ENCODE measurements around the gene MAP7D2.
"Not testable (repeated sequence)": the region's sequence is repeated elsewhere in the genome, so short reads cannot be mapped to it uniquely, and the experiment has no call there.

The MAP7D2 gene

DNA sequence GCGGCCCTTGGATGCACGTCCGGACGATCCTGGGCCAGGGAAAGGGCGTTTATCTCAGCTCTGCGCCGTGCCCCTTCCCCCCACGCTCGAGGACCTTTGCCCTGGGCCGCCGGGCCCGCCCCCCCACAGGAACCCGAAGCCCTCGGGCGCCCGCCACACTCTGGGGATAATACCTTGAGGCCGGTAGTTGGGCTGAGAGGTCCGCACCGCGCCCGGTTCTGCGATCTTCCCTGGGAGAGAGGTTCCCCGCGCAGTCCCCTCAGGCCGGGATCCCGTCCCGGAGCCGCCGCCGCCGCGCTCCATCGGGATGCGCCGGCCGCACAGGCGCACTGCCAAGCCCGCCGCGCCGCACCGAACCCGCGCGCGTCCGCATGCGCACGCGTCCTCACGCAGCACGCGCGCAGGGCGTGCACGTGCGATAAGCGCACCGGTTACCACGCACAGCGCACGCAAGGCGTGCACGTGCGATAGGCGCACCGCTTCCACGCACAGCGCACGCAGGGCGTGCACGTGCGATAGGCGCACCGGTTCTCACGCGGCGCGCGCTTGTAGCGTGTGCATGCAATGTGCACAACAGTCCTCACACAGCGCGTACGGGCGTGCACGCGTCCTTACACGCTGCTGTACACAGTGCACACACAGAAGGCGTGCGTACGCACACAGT, at the start of gene MAP7D2:
MAP7D2 (minus strand) TSS at position 331 of the 664 bp plus-strand sequence; CDS start at position 303, 28 bp downstream.
- DNase-seq (ENCODE audit: low spot score), result peak; percentile 20

GRCh38 chrX:20162516-20162915, 45.8 kb upstream of the MAP7D2 start:
- not testable (repeated sequence) for DNase-seq (ENCODE audit: low spot score)

DNA sequence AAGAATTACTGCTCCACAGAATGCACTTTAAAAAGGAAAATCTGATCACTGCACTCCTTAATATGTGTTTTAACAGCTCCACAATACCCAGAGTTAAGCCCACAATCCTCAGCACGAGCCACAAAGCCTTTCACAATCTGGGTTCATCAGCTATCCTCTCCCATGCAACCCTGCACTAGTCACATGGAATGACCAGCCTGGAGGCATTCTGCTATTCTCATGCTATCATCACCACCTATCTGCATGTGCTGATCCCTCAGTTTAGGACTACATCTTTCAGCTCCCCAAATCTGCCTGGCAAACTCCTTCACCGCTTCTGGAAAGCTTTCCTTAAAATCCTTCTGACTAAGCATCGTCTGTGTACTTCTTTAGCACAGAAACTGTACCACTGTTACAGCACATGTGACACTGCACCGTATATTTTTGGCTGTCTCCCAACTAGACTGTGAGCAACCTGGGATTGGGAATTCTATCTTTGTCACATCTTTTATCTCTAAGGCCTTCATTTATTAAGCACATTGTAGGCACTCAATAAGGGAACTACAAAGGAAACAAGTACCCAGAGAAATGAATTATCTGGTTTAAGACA, 43.2 kb upstream of the MAP7D2 start:
- DNase-seq (ENCODE audit: low spot score), result no peak

DNA sequence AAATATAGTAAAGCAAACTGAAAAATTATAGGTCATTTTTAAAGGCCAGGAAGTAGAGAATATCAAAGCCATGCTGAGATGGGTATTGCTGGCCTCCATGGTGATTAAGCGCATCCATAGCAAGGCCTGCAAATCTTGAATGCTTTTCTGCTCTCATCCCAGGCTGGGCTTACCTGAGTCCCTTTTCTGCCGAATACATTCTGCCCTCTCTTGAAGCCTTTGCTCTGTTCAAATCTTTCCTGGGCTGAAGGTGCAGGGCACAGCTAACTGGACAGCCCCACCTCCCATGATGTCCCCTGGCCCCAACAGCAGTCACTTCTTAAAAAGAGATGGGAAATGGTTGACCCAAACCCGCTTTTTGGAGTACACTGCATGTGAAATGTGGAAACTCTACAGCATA, 35.0 kb upstream of the MAP7D2 start:
- no peak for DNase-seq (ENCODE audit: low spot score)

GRCh38 chrX:20149326-20149725, 32.6 kb upstream of the MAP7D2 start:
- DNase-seq (ENCODE audit: low spot score), result no peak

DNA sequence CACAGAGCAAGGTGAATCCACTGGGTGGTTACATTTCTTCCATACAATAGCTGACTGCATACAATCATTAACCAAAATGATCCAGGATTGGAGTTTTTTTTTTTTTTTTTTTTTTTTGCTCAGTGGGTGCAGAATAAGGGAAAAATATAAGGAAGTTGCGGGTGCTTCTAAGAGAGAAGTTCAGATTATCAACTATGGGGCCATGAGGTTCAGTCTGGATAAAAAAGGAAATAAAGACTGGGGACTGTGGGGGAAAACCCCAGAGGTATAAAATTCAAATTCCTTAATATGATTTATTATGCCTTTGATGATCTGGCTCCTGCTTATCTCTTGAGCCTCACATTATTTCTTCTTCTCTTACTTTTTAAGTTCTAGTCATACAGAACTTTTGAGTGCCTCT, 30.9 kb upstream of the MAP7D2 start:
- DNase-seq (ENCODE audit: low spot score), result no peak

DNA sequence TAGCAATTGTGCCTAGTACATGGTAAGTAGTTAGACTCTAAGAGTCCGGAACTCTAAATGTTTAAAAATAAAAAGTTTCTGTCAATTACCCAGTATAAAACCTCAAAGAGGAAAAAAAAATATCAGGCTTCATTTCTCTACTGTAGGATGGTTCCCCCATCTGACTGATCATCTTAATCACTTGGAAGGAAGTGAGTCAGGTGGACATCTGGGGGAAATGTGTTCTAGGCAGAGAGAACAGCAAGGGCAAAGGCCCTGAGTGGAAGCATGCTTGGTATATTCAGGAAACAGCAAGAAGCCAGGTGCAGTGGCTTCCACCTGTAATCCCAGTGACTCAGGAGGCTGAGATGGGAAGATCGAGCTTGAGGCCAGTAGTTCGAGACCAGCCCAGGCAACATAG, 27.8 kb upstream of the MAP7D2 start:
- DNase-seq (ENCODE audit: low spot score), result peak; percentile 20

GRCh38 chrX:20143561-20143960, 26.9 kb upstream of the MAP7D2 start:
- DNase-seq (ENCODE audit: low spot score), result no peak

DNA sequence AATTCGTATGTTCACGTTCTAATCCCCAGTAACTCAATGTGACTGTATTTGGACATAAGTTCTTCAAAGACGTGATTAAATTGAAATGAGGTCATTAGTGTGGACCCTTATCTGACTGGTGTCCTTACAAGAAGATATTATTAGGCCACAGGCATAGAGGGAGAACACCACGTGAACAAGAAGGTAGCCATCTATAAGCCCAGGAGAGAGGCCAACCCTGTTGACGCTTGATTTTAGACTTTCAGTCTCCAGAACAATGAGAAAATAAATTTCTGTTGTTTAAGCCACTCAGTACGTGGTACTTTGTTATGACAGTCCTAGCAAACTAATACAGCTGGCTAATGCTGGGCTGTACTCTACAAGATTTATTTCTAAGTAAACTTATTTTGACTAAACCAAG, 26.4 kb upstream of the MAP7D2 start:
- no peak for DNase-seq (ENCODE audit: low spot score)

DNA sequence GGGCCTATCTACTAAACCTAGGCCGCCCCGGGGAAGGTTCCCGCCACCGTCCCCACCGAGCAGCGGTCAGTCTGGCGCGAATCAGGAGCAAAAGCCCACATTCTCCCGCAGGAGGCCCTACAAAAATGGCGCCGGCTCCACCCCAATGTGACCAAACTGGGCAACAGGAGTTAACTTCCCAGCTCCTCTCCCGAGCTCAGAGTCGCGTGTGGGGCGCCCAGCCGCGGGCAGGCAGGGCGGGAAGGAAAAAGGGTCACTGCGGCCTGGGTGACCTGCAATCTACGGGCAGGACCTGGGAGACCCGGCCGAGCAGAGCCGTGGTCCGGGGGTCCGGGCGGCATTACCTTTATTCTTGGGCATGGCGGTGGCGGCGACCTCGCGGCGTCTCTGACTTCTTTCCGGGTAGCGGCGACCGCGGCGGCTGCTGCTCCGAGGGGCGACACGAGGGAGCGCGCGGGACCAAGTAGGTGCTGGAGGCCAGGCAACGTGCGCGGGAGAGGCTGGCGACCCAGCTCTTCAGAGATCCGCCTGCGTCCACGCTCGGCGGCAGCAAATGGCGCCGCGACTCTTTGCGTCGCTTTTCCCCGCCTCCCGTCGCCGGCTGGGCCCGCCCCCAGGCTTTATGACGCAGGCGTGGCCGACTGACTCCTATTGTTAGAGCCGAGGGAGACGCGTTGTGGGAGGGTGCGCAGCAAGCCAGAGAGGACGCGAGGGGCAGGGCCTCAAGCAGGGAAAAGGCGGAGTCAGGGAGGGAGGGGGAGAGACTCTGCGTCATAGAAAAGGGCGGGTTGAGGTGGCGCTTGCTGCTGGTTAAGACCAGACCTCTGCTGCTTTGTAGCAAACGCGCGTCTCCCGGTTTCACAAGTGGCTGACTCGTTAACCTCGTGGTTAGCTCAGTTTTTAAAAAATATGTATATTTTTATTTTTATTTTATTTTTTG, 24.8 kb upstream of the MAP7D2 start, which contains the start of gene EIF1AX:
EIF1AX (minus strand) TSS at position 558 of the 940 bp plus-strand sequence; CDS start at position 360, 198 bp downstream.
- DNase-seq (ENCODE audit: low spot score), result peak; percentile 89

GRCh38 chrX:20140420-20140819, 23.7 kb upstream of the MAP7D2 start:
- DNase-seq (ENCODE audit: low spot score), result no peak

DNA sequence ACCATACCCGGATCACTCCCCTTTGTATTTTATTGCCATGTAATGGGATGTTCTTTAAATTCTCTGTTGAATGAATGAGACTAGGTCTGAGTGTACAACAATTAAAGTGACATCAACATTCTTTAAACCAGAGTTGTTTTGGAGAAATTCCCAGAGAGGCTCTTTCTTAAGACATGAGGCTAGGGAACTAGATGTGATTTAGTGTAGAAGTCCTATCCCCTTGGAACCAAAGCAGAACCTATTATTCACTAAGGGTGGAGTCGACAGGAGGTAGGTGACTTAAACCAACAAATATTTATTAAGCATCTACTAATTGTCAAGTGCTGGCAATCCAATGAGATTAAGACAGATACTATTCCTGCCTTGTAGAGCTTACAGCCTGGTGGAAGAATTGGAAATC, 23.3 kb upstream of the MAP7D2 start:
- peak; percentile 20 for DNase-seq (ENCODE audit: low spot score)

DNA sequence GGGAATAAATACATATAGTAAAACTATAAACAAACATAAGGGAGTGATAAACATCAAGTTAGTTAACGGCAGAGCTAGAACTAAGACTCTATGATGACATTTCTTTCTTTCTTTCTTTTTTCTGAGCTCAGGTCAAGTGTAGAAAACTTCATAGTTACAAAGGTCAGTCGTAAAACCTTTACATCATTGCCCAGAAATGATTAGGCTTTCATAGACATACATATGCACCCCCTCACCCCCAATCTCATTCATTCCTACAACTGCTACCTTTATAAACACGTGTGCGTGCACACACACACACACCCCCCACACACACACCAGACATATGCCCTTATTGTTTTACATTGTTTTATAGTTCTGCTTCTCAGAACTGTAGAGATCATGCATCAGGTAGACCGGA, 19.2 kb upstream of the MAP7D2 start:
- no peak for DNase-seq (ENCODE audit: low spot score)

GRCh38 chrX:20132666-20133065, 16.0 kb upstream of the MAP7D2 start:
- DNase-seq (ENCODE audit: low spot score), result no peak

GRCh38 chrX:20130357-20130756, 13.7 kb upstream of the MAP7D2 start:
- DNase-seq (ENCODE audit: low spot score), result no peak

- no peak for DNase-seq (ENCODE audit: low spot score)
Measured at GRCh38 chrX:20129547-20129946, 12.8 kb upstream of the MAP7D2 start.

DNA sequence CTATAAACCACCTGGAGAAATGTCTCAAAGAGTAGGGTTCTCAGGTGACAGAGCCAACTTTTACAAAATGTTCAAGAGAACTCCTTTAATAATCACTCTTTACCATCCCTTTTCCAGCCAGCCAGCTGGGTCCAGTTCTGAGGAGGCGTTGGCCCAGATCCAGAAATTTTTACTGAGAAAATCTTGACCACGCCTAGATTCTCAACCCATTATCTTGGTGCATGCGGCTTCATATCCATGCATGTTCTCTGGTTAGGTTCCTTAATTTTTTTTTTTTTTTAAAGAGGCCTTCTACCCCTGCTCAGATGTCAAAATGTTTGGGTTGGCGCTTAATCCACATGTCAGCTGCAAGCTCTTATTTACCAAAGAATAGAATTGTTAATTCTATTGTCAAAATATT, 12.0 kb upstream of the MAP7D2 start:
- DNase-seq (ENCODE audit: low spot score), result no peak

- not testable (repeated sequence) for DNase-seq (ENCODE audit: low spot score)
Measured at GRCh38 chrX:20127440-20127839, 10.7 kb upstream of the MAP7D2 start.

- DNase-seq (ENCODE audit: low spot score), result not testable (repeated sequence)
Measured at GRCh38 chrX:20126833-20127232, 10.1 kb upstream of the MAP7D2 start.

DNA sequence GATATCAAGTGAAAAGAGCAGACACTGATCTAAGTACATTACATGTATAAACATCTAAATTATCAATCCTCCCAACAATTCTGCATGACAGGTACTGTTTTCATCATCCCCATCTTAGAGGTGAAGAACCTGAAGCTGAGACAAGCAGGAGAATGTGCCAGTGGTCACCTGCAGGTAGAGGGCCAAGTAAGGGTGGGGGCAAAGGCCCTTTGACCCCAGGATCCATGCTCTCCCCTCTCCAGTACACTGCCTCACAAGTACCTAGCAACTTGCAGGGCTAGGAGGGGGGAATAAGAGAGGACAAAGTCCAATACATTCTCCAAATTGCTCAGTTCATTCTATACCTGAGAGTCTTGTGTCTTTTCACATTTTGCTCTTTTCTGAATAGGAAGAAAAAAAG, 8.3 kb upstream of the MAP7D2 start:
- no peak for DNase-seq (ENCODE audit: low spot score)

DNA sequence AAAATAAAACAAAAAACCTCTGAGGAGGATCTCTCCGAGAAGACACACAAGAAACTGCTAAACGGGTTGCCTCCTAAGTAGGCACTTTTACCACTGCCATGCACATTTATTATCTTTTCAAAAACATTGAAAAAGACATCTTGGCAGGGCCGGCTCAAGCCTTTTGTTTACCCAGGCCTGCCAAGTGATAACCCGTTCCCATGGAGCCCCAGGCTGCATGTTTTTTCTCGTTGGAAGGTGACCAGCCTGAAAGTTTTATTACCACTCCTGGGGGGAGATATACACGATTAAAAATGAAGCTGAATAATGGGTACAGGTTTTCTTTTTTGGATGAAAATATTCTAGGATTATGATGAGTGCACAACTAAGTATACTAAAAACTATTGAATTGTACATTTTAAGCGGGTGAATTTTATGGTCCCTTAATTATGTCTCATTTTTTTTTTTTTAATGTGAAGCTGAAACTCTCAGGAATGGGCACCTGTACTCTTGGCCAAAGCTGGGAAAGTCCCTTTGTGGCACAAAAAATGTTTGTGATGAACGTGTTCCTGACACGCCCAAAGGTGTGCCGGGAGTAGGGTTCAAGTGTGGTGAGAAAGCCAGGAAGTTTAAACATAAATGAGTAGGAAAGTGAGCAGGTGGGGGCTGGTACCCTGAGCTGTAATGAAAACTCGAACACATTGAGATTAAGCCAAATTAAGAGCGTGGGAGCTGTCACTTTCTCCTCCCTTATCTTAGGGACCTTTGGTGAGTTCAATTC, 1.5 kb upstream of the MAP7D2 start:
- DNase-seq (ENCODE audit: low spot score), result no peak

DNA sequence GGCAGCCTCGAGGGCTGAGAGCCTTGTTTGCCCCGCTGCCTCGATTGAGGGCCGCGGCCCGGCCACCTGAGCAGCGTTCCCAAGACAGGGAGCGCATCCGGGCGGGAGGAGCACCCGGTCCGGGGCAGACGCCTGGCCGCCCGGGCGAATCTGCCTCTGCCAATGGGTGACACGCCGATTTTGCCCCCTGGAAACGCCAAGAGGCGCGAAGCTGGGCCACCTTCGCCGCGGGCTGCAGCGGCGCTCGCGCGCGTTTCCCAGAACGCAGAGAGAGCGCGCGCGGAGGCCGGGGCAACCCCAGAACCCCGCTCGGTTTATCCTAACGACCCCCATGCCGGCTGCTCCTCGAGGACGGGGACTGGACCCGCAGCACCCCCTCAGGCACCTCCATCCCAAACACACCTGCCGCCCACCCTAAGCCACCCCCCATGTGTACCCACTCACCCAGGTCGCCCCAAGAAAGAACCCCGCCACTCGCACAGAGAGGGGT, 575 bp downstream of the MAP7D2 start:
- peak; percentile 14 for DNase-seq (ENCODE audit: low spot score)
